Measurements from ENCODE around the gene CBL.

- TF ChIP-seq CTCF (IDR thresholded peaks at IDR 0.05 in 2 of 3, conservative IDR thresholded peaks at IDR 0.05 in 1 of 3; ENCODE audit: control insufficient read depth in 2 of 3, extremely low read depth in 1 of 3, insufficient read depth in 1 of 3, low read depth in 3 of 3, low read length in 3 of 3) (peak in 2 of 3 experiments; percentile 8 to 20; a peak in 1 of 6 replicates), EGR1 (IDR thresholded peaks at IDR 0.05; ENCODE audit: borderline replicate concordance in 1 of 2, low read depth in 2 of 2, low read length in 2 of 2) (no peak), HDAC2 (IDR thresholded peaks at IDR 0.05) (no peak), GABPA (IDR thresholded peaks at IDR 0.05; ENCODE audit: low read depth) (no peak), FOXM1 (IDR thresholded peaks at IDR 0.05; ENCODE audit: low read depth, low read length) (0 out of 2 replicates have a peak, but pooled peaks have one; percentile 54), RAD21 (IDR thresholded peaks at IDR 0.05; ENCODE audit: insufficient read depth, low read depth, low read length) (no peak), JUNB (IDR thresholded peaks at IDR 0.05) (peak; percentile 61), SIN3A (IDR thresholded peaks at IDR 0.05; ENCODE audit: low read depth, low read length) (no peak)
- TF ChIP-seq, protein P1, sequence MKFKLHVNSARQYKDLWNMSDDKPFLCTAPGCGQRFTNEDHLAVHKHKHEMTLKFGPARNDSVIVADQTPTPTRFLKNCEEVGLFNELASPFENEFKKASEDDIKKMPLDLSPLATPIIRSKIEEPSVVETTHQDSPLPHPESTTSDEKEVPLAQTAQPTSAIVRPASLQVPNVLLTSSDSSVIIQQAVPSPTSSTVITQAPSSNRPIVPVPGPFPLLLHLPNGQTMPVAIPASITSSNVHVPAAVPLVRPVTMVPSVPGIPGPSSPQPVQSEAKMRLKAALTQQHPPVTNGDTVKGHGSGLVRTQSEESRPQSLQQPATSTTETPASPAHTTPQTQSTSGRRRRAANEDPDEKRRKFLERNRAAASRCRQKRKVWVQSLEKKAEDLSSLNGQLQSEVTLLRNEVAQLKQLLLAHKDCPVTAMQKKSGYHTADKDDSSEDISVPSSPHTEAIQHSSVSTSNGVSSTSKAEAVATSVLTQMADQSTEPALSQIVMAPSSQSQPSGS (IDR thresholded peaks at IDR 0.05; ENCODE audit: low read length): no peak
Measured at GRCh38 chr11:119262668-119263351, 56.7 kb downstream of the CBL start.

Data from GM12878 (cell line).